DLD1 (cell line): ENCODE results near the gene EPB41L4B.

Experiments used
- in situ Hi-C: cut with HindIII; loops from 2 replicates; pipeline ENCODE4 v1.10.0; 2017; ENCODE audit warnings: low sequenced_read_pairs

The EPB41L4B gene

GRCh38 chr9:109272745-109273144, 48.1 kb downstream of the EPB41L4B start:
- in situ Hi-C loops, result no loop called here

DNA sequence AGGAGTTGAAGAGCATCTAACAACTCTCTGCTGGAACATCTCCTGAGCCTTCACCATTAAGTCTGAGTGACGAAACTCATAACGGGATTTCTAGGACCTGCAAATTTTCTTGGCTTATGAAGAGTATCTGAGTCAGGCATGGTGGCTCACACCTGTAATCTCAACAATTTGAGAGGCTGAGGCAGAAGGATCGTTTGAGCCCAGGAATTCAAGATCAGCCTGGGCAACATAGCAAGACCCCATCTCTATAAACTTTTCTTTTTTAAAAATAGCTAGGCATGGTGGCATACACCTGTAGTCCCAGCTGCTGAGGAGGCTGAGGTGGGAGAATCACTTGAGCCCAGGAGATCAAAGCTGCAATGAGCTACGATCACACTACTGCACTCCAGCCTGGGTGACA, 48.8 kb downstream of the EPB41L4B start:
- in situ Hi-C loops, result no loop called here

GRCh38 chr9:109270971-109271925, 49.6 kb downstream of the EPB41L4B start:
- in situ Hi-C loops, result no loop called here

- in situ Hi-C loops, result no loop called here
These were observed 50.4 kb downstream of the EPB41L4B start for GRCh38 chr9:109270441-109270840.

DNA sequence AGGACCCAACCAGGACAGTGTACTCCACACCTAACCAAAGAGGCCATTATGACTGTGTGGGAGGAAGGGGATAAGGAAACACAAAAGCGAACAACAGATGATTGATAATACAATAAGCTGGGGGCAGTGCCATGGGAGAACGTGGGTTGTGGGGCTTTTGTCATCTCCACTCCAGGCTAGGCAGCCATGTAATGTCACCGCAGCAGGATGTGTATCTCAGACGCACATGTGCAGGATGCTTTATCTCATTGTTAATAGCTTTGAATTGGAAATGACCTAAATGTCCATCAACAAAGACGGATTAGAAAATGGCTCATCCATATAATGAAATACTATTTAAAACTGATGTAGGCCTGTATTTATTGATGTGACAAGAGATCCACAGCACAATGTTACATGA, 51.0 kb downstream of the EPB41L4B start:
- in situ Hi-C loops, result no loop called here

- in situ Hi-C loops, result no loop called here
These were observed 51.8 kb downstream of the EPB41L4B start for GRCh38 chr9:109269081-109269480.

- in situ Hi-C loops, result no loop called here
These were observed 53.3 kb downstream of the EPB41L4B start for GRCh38 chr9:109267555-109267954.

GRCh38 chr9:109264877-109265587, 55.8 kb downstream of the EPB41L4B start:
- in situ Hi-C loops, result no loop called here

- in situ Hi-C loops, result no loop called here
These were observed 57.5 kb downstream of the EPB41L4B start for GRCh38 chr9:109263358-109263757.

DNA sequence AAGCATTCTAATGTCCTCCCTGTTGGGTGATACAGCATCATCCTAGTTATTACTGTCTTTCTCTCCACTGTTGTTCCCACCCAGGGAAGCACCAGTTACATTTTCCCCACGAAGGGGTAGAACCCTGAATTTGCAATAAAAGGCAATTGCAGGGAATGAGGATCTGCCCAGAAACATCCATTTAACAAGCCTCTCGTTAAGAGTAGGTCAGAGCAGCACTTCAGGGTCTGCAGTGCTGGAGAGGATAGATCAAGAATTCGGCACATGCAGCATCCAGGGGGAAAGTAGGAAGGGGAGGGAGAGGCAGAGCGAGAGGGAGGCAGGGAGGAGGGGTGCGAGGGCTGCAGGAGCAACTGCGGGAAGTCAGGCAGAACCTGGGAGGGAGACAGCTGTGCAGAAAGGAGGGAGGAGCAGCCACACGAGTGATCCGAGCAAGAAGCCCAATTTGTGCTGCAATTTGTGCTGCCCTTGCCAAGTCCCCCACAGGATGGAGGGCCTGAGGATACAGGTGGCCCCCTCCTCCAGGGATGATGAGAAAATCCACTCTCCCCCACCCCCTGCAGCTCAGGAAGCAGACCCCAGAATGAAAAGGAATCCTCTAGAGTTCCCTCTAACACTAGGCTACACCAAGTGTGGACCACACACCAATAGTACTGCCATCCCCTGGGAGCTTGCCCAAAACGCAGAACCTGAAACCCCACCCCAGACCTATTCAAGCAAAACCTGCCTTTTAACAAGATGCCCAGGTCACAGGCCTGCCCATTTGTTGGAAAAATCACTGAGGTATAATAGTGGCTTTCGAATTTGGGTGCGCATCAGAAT, 62.2 kb downstream of the EPB41L4B start:
- in situ Hi-C loops, result no loop called here

DNA sequence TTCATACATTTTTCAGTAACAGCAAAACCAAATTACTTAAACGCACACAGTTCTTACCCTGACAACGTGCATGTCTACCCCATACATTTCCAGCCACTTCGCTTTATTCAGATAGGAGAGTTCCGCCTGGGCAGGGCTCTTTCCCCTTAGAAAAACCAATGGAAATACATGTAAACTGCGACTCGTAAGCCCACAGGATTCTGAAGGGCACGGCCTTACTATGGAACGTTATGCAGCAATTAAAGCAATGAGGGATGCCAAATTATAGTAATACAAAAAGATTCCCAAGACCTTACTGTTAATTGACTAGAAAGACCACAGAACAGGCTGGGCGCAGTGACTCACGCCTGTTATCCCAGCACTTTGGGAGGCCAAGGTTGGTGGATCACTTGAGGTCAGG, 64.5 kb downstream of the EPB41L4B start:
- in situ Hi-C loops, result no loop called here

- in situ Hi-C loops, result no loop called here
These were observed 65.5 kb downstream of the EPB41L4B start for GRCh38 chr9:109255394-109255793.

- in situ Hi-C loops, result no loop called here
These were observed 66.5 kb downstream of the EPB41L4B start for GRCh38 chr9:109254317-109254716.

DNA sequence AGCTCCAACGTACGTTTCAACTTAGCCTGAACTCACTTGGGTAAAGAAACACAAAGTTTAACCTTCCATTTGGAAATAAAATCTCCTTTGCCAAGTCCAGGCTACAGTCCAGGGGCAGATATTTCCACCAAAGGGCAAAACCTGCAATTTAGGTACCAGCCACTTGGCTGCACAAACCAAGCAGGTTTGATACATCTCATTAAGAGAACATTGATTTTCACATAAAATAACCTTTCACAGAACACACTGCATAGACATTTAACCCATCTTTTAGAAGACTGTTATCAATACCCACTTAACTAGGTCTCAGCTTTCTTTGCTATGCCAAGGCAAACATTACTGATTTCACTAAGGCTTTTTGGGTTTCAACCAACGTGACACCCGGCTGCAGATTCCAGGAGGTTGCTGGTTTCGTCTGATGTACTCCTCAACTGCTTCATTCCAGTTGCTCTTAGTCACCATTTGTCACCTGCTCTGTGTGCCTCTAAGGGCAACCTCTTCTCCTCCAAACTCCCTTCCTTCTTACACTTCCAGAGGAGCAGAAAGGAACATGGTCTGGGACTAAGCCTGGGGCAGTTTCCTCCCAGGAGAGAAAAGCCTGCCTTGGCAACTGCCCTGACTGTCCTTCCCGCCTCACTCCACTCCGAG, 67.1 kb downstream of the EPB41L4B start:
- in situ Hi-C loops, result no loop called here

DNA sequence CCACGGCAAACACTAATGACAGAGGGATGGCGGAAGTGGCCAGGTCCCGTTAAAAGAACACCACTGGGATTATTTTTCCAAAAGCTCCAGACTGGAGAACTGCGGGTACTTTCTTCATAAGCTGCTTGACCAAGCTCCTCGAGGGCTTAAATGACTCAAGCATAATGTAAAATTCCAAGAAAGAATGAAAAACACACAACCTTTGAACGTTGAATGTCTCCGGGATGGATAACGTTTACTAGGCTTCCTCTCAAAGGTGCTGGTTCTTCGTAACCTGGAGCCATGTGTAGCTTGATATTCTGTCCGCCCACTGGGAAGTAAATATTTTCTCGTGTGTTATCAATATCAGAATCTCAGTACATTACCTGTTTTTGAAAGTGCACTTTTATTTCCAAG, 67.6 kb downstream of the EPB41L4B start:
- in situ Hi-C loops, result no loop called here

GRCh38 chr9:109252291-109252690, 68.6 kb downstream of the EPB41L4B start:
- in situ Hi-C loops, result no loop called here

DNA sequence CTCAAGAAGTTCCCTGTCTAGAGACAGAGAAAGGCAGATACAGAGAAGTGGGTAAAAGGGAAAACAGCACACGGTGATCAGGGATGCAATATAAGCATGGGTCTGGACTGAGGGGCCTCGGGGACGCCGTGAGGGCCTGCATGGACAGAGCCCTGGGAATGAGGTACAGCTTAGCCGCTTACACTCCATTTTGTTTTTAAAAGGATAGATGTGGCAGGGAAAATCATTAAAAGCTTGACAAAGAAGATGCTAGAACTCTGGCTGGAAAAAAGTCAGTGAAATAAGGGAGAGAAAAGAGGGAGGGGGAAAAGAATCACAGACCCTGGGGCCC, 69.1 kb downstream of the EPB41L4B start:
- in situ Hi-C loops, result no loop called here

DNA sequence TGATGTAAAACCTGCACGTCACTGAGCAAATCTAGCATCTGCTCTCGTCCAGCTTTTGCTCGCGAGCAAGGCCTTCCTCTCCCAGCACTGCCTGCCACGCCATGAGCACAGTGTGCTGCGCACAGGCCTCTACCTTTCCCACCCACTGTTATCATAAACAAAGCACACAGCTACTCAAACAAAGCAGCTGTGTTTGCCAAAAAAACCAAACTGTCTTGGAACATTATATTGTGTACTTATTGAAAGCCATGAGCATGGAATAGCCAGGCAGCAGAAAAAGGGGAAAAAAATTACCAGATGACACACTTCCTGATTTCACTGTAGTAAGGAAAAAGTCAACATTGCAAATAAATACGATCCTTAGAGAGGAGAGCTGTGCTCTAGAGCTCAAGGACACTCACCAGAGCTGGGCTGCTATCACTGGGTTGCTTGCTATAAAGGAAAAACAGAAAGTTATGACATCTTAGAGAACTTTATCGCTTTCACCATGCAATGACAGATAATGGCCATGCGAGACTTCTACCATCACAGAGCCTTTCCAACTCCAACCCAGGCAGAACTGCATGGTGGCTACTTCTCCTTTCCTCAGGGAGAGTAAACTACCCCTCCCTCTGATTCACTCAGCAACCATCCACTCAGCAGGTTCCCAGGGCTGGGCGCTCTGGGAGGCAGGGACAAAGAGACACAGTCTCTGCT, 69.6 kb downstream of the EPB41L4B start:
- in situ Hi-C loops, result no loop called here

DNA sequence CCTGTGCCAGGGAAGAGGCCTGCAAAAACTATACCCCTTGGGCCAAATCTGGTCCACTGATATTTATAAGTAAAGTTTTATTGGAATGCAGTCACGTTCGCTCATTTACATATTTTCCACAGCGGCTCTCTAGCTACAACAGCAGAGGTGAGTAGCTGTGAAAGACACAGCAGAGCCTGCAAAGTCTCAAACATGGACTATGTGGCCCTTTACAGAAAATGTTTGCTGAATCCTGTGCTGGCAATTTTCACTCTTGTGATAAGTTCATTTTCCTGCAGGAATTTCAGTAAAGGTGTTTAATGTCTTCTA, 70.1 kb downstream of the EPB41L4B start:
- in situ Hi-C loops, result no loop called here

GRCh38 chr9:109250311-109250741, 70.5 kb downstream of the EPB41L4B start:
- in situ Hi-C loops, result no loop called here
